Gastroesophageal sphincter (tissue), 3 donors: ENCODE measurements around the gene DSN1.

Experiments used
- CTCF ChIP-seq, 4 experiments: fragments of 200-600 bp in 2 of 4; fragments of 450-650 bp in 2 of 4; sonication (generic) in 1 of 4; IDR thresholded peaks; one replicate each; pipeline ENCODE4 v1.5.1; 2017 to 2019; ENCODE audit warnings: antibody characterized with exemption in 4 of 4, mild to moderate bottlenecking in 2 of 4, moderate library complexity in 2 of 4
- EP300 ChIP-seq: sonication (generic); formaldehyde crosslinking; IDR thresholded peaks from one replicate; pipeline ENCODE4 v1.6.1; 2017; ENCODE audit warnings: antibody characterized with exemption, mild to moderate bottlenecking
- POLR2A ChIP-seq, 2 donors: fragments of 450-650 bp; IDR thresholded peaks; one replicate each; pipeline ENCODE4 v1.6.1; 2017; ENCODE audit warnings: antibody characterized with exemption in 2 of 2, mild to moderate bottlenecking in 2 of 2, moderate library complexity in 1 of 2
- POLR2AphosphoS5 ChIP-seq: sonication (generic); formaldehyde crosslinking; IDR thresholded peaks from one replicate; pipeline ENCODE4 v1.6.1; 2017; ENCODE audit warnings: antibody characterized with exemption

- no peak for TF ChIP-seq CTCF (IDR thresholded peaks at IDR 0.05)
- TF ChIP-seq EP300, result no peak
- no peak for TF ChIP-seq POLR2AphosphoS5
- TF ChIP-seq POLR2A (IDR thresholded peaks at IDR 0.05), result no peak
Observed at GRCh38 chr20:36777576-36777975, 4.0 kb upstream of the DSN1 start.
